PC-9 (cell line): Measurements from ENCODE around the gene KRT82. TPM values are rescaled to one million over a fixed set of nuclear protein-coding genes. Genes with fewer than 3 reads are reported as not detected.

Experiments used
- Bru-seq: library from RNA; stranded (reverse); fragments of 400-500 nt; gene quantifications from one replicate; lab custom pipeline; 2021; lab: Mats Ljungman, UMichigan
- BruChase-seq, 2 experiments: library from RNA; stranded (reverse); fragments of 400-500 nt; gene quantifications; one replicate each; lab custom pipeline; 2021; lab: Mats Ljungman, UMichigan
- BruUV-seq: library from RNA; stranded (reverse); fragments of 400-500 nt; replicated peaks from 2 replicates; lab custom pipeline; 2021; lab: Mats Ljungman, UMichigan
- CTCF ChIA-PET: fragments of 300-600 bp; sonication (Branson Sonifier 250); formaldehyde crosslinking; loops from one replicate; lab custom pipeline; 2022; ENCODE audit warnings: antibody characterized with exemption; lab: Charles Lee
- POLR2A ChIA-PET: fragments of 300-600 bp; sonication (Branson Sonifier 250); formaldehyde crosslinking; loops from one replicate; lab custom pipeline; 2022; ENCODE audit warnings: antibody characterized with exemption; ENCODE audit not compliant: unreplicated experiment; lab: Charles Lee
- DNase-seq, 2 experiments: peaks; one replicate each; pipeline versions ENCODE4 v3.0.0 to v3.0.0-alpha.2; 2015 to 2022; ENCODE audit warnings: mixed read lengths in 1 of 2
- H2AFZ ChIP-seq: fragments of 200-600 bp; sonication (generic); 2 replicates; pipeline ENCODE4 v1.8.1; 2017; ENCODE audit warnings: antibody characterized with exemption
- H3F3A ChIP-seq: fragments of 200-600 bp; sonication (generic); 2 replicates; pipeline ENCODE4 v1.8.1; 2017; ENCODE audit warnings: antibody characterized with exemption, mild to moderate bottlenecking, low read depth; ENCODE audit not compliant: insufficient read depth
- H3K27ac ChIP-seq: fragments of 200-600 bp; sonication (generic); 2 replicates; pipeline ENCODE4 v1.6.1; 2016; ENCODE audit warnings: mixed run types
- H3K27me3 ChIP-seq: fragments of 200-600 bp; sonication (generic); 2 replicates; pipeline ENCODE4 v1.6.1; 2016; ENCODE audit warnings: low read depth, mixed run types; ENCODE audit not compliant: insufficient read depth
- H3K36me3 ChIP-seq: fragments of 200-600 bp; sonication (generic); 2 replicates; pipeline ENCODE4 v1.6.1; 2016; ENCODE audit warnings: low read depth, mixed run types
- H3K4me1 ChIP-seq: fragments of 200-600 bp; sonication (generic); replicated peaks from 2 replicates; pipeline ENCODE4 v1.6.1; 2016; ENCODE audit warnings: mixed run types; ENCODE audit not compliant: insufficient read depth
- H3K4me2 ChIP-seq: fragments of 200-600 bp; sonication (generic); 2 replicates; pipeline ENCODE4 v1.6.1; 2017; ENCODE audit warnings: mixed run types
- H3K4me3 ChIP-seq: fragments of 200-600 bp; sonication (generic); 2 replicates; pipeline ENCODE4 v1.6.1; 2016; ENCODE audit warnings: mixed run types
- H3K79me2 ChIP-seq: fragments of 200-600 bp; sonication (generic); 2 replicates; pipeline ENCODE4 v1.6.1; 2017; ENCODE audit warnings: low read depth, mixed run types
- H3K9me2 ChIP-seq: fragments of 200-600 bp; sonication (generic); 2 replicates; pipeline ENCODE4 v1.8.1; 2017; ENCODE audit warnings: mild to moderate bottlenecking; ENCODE audit not compliant: insufficient read depth
- H3K9me3 ChIP-seq: fragments of 200-600 bp; sonication (generic); 2 replicates; pipeline ENCODE4 v1.8.1; 2016; ENCODE audit warnings: low read depth; ENCODE audit not compliant: insufficient read depth
- H4K20me1 ChIP-seq: fragments of 200-600 bp; sonication (generic); 2 replicates; pipeline ENCODE4 v1.8.1; 2017; ENCODE audit not compliant: insufficient read depth
- EZH2 ChIP-seq: fragments of 200-600 bp; sonication (generic); IDR thresholded peaks from 2 replicates; pipeline ENCODE4 v1.8.0; 2017; ENCODE audit warnings: antibody characterized with exemption, low read depth
- intact Hi-C: fragments of 100-400 bp; cut with micrococcal nuclease; formaldehyde crosslinking; loops from one replicate; pipeline ENCODE4 v1.10.0; 2022; ENCODE audit not compliant: unreplicated experiment
- long read RNA-seq: library from polyadenylated mRNA; stranded (forward); transcript quantifications from one replicate; pipeline ENCODE4 v2.0.0, GENCODE V29; 2022
- total RNA-seq: library from RNA; stranded (reverse); gene quantifications from 2 replicates; pipeline ENCODE4 v1.2.3, GENCODE V29; 2021
- TF ChIP-seq, protein P1 (sequence below): fragments of 200-600 bp; sonication (generic); conservative IDR thresholded peaks from 2 replicates; pipeline ENCODE4 v1.6.1; 2017; ENCODE audit warnings: mixed run types, antibody characterized with exemption, mild to moderate bottlenecking, moderate library complexity

KRT82 gene
- total RNA-seq (not detected in 2 replicates), Bru-seq, nascent RNA (not detected), BruChase-seq, experiment 1, labeled RNA remaining after a 2-hour chase (not detected), BruChase-seq, experiment 2, labeled RNA remaining after a 6-hour chase (not detected)
- long read RNA-seq: 0 reads

DNA sequence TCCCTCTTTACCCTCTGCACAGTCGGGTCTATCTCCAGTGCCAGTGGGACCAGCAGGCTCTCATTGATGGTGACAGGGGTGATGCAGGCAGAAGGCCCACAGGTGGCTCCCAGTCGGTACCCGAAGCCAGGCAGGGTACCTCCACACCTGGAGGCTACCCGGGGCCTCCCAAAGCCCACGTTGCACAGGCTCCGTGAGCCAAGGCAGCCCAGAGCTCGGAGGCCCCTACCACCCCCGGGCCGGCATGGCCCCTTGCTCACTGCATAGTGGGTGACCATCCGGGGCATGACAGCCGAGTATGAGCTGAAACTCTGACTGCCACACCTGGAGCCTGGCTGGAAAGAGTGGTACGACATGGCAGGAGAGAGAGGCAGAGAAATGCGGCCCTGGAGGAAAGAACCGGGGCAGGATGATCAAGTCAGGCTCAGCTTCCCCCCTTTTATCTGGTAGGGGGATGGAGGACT lies at the start of gene KRT82:
KRT82 (minus strand) TSS at position 414 of the 464 bp plus-strand sequence; CDS start at position 356, 58 bp downstream.
- intact Hi-C loops: no loop called here
- CTCF ChIA-PET: interaction anchor here (0.6 kb wide), 1 partner anchor 17 kb away, joined by 4 read pairs; no protein-coding TSS in a partner anchor

DNA sequence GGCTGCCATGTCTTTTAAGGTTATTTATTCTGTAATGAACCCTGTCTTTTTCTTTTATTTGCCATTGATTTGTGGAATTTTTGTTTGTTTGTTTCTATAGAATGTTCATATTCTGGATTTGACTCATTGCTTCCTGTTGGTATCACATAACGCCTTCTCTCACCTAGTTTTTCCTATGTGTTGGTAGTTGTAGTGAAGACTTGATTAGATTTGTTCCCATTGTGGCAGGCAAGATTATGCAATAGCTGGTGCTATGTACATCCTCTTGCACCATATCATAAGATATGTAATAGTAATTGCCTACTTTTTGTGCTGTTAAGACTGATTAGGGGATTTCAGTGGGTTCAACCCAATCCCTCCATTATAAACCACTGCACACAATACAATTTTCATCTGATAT lies 49.7 kb upstream of the KRT82 start:
- ChIA-PET POLR2A (interaction anchor here (0.6 to 0.7 kb wide), 2 partner anchors 86 to 202 kb away, joined by 3 to 6 read pairs; no protein-coding TSS in a partner anchor), CTCF (no interaction called here)
- Histone ChIP-seq H3K4me2 (no peak overlapping the region; the same call in 1 of the 2 replicates), H3K4me1 (peaks cover 47% of the 10 kb centered on the region), H3K27ac (peak overlapping the region; percentile 33; the same call in 1 of the 2 replicates), H3K9me3 (no peaks in the 10 kb centered on the region), H3K9me2 (no peaks in the 10 kb centered on the region), H3F3A (peaks cover 25% of the 10 kb centered on the region), H3K79me2 (no peaks in the 10 kb centered on the region), H2AFZ (no peak overlapping the region), H3K27me3 (no peaks in the 10 kb centered on the region), H4K20me1 (no peaks in the 10 kb centered on the region), H3K36me3 (no peaks in the 10 kb centered on the region), H3K4me3 (no peak overlapping the region)
- DNase-seq: peak in 1 of 2 experiments; percentile 50
- TF ChIP-seq, protein P1, sequence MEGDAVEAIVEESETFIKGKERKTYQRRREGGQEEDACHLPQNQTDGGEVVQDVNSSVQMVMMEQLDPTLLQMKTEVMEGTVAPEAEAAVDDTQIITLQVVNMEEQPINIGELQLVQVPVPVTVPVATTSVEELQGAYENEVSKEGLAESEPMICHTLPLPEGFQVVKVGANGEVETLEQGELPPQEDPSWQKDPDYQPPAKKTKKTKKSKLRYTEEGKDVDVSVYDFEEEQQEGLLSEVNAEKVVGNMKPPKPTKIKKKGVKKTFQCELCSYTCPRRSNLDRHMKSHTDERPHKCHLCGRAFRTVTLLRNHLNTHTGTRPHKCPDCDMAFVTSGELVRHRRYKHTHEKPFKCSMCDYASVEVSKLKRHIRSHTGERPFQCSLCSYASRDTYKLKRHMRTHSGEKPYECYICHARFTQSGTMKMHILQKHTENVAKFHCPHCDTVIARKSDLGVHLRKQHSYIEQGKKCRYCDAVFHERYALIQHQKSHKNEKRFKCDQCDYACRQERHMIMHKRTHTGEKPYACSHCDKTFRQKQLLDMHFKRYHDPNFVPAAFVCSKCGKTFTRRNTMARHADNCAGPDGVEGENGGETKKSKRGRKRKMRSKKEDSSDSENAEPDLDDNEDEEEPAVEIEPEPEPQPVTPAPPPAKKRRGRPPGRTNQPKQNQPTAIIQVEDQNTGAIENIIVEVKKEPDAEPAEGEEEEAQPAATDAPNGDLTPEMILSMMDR: no peak
- no peak for TF ChIP-seq EZH2
- intact Hi-C loops: no loop called here
- BruUV-seq: no TSS peak

More for the DNA sequence above, at the start of gene KRT82:
- POLR2A ChIA-PET: no interaction called here
- H2AFZ ChIP-seq: no peak within 1 kb of the TSS
- no peaks in the 10 kb centered on the region for H3K36me3 ChIP-seq
- no peaks in the 10 kb centered on the region for H3K9me3 ChIP-seq
- H3K27me3 ChIP-seq: no peaks in the 10 kb centered on the region
- H3K4me3 ChIP-seq: no peak within 1 kb of the TSS
- H3K27ac ChIP-seq: no peak within 1 kb of the TSS
- no peaks in the 10 kb centered on the region for H3F3A ChIP-seq
- H3K4me1 ChIP-seq: no peaks in the 10 kb centered on the region
- no peak within 1 kb of the TSS for H3K4me2 ChIP-seq
- TF ChIP-seq, protein P1: no peak
- TF ChIP-seq EZH2: no peak
- no peaks in the 10 kb centered on the region for H3K79me2 ChIP-seq
- no peak for DNase-seq
- no peaks in the 10 kb centered on the region for H3K9me2 ChIP-seq
- H4K20me1 ChIP-seq: no peaks in the 10 kb centered on the region
- BruUV-seq: no TSS peak

DNA sequence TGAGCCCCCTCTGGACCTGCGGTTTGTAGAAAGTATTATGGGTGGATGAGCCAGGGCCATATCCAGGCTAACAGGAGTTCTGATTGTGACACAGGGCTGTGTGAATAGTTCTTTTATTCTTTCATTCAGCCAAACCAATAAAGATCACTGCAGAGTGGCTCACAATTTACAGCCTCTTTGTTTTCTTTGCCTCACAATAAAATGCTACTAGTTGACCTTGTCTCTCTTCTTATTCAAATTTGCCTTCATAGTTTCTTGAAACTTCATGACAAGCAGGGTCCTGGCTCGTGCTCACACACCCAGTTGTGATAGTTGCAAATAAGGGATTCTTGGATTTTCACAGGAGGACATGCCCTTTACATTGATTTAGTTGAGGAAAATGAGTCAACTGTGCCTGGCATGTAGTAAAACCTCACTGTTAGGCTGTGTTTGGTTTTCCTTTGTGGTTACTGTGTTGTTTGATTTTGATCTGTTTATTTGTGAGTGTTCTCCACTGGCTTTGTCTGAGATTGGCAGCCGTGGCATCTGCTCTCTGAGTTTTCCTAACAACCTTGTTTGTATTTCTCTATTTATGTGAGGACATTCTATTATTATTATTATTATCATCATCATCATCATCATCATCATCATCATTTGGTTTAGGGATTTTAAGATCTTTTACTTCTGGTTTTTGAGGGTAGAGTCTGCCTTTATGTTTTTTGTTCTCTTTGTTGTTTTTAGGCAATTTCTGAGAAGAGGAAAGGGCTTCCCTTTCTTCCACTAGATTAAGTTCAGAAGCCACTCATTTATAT lies 48.5 kb upstream of the KRT82 start:
- no peak overlapping the region for H2AFZ ChIP-seq
- peaks cover 25% of the 10 kb centered on the region for H3F3A ChIP-seq
- no peak for TF ChIP-seq EZH2
- TF ChIP-seq, protein P1: no peak
- H3K27me3 ChIP-seq: no peaks in the 10 kb centered on the region
- no peaks in the 10 kb centered on the region for H4K20me1 ChIP-seq
- no peaks in the 10 kb centered on the region for H3K36me3 ChIP-seq
- ChIA-PET CTCF (no interaction called here), POLR2A (no interaction called here)
- intact Hi-C loops: no loop called here
- no peaks in the 10 kb centered on the region for H3K9me3 ChIP-seq
- H3K27ac ChIP-seq: peak overlapping the region; percentile 14
- no peak overlapping the region for H3K4me3 ChIP-seq
- no peak overlapping the region for H3K4me2 ChIP-seq
- BruUV-seq: no TSS peak
- H3K79me2 ChIP-seq: no peaks in the 10 kb centered on the region
- no peaks in the 10 kb centered on the region for H3K9me2 ChIP-seq
- peak in 1 of 2 experiments; percentile 42 for DNase-seq
- peaks cover 47% of the 10 kb centered on the region for H3K4me1 ChIP-seq
